AML-193 (cell line): ENCODE results near the gene PDZRN3.

Experiments
- DNase-seq, 2 experiments: peaks; one replicate each; lab custom pipeline; 2025; lab: John Stamatoyannopoulos, UW

Gene PDZRN3

GRCh38 chr3:73520931-73521461, 103.7 kb downstream of the PDZRN3 start:
- no peak for DNase-seq

- no peak for DNase-seq
Measured at GRCh38 chr3:73516631-73517030, 108.1 kb downstream of the PDZRN3 start.

GRCh38 chr3:73513260-73513659, 111.5 kb downstream of the PDZRN3 start:
- DNase-seq = no peak

- DNase-seq = no peak
Measured at GRCh38 chr3:73511571-73512525, 112.9 kb downstream of the PDZRN3 start.

- DNase-seq = no peak
Measured at GRCh38 chr3:73510784-73511183, 114.0 kb downstream of the PDZRN3 start.

GRCh38 chr3:73510334-73510733, 114.4 kb downstream of the PDZRN3 start:
- DNase-seq = no peak

GRCh38 chr3:73509816-73510215, 114.9 kb downstream of the PDZRN3 start:
- no peak for DNase-seq

GRCh38 chr3:73509066-73509465, 115.7 kb downstream of the PDZRN3 start:
- DNase-seq = no peak

- DNase-seq = peak; percentile 60 to 64
Measured at GRCh38 chr3:73508330-73508954, 116.3 kb downstream of the PDZRN3 start.

- DNase-seq = no peak
Measured at GRCh38 chr3:73504852-73505251, 119.9 kb downstream of the PDZRN3 start.

GRCh38 chr3:73504239-73504638, 120.5 kb downstream of the PDZRN3 start:
- DNase-seq = no peak

GRCh38 chr3:73503781-73504180, 121.0 kb downstream of the PDZRN3 start:
- DNase-seq = no peak

- peak; percentile 52 to 68 for DNase-seq
Measured at GRCh38 chr3:73502609-73503583, 121.8 kb downstream of the PDZRN3 start.

GRCh38 chr3:73500321-73500720, 124.4 kb downstream of the PDZRN3 start:
- no peak for DNase-seq

GRCh38 chr3:73499787-73500186, 125.0 kb downstream of the PDZRN3 start:
- DNase-seq = no peak

GRCh38 chr3:73498764-73499622, 125.7 kb downstream of the PDZRN3 start:
- DNase-seq = no peak

GRCh38 chr3:73497646-73498406, 126.9 kb downstream of the PDZRN3 start:
- no peak for DNase-seq

GRCh38 chr3:73493543-73494308, 131.0 kb downstream of the PDZRN3 start:
- no peak for DNase-seq

GRCh38 chr3:73492186-73492585, 132.6 kb downstream of the PDZRN3 start:
- no peak for DNase-seq
